Tibial nerve (tissue), 4 donors: ENCODE measurements around the gene SLC12A9. TPM values are rescaled to one million over a fixed set of nuclear protein-coding genes. Genes with fewer than 3 reads are reported as not detected.
A peak's percentile ranks its signal among the peaks of the same experiment; 100 is the strongest.

Experiments
- DNase-seq, 2 donors: peaks; one replicate each; pipeline ENCODE4 v3.0.0-alpha.2; 2019; ENCODE audit warnings: low spot score in 2 of 2
- H3K27ac ChIP-seq, 4 donors: fragments of 200-600 bp; sonication (generic) in 3 of 4; one replicate each; pipeline ENCODE4 v1.5.1; 2017 to 2019; ENCODE audit warnings: mild to moderate bottlenecking in 1 of 4
- H3K27me3 ChIP-seq, 2 donors: fragments of 200-600 bp; sonication (generic) in 1 of 2; one replicate each; pipeline versions ENCODE4 v1.5.1 to v1.6.0; 2017 to 2019
- H3K36me3 ChIP-seq, 3 donors: fragments of 200-600 bp; sonication (generic); one replicate each; pipeline ENCODE4 v1.5.1; 2018 to 2019
- H3K4me1 ChIP-seq, 4 donors: fragments of 200-600 bp; sonication (generic) in 3 of 4; one replicate each; pipeline ENCODE4 v1.5.1; 2017 to 2019
- H3K4me3 ChIP-seq, 4 donors: fragments of 200-600 bp; sonication (generic) in 3 of 4; one replicate each; pipeline ENCODE4 v1.5.1; 2017 to 2019; ENCODE audit warnings: mild to moderate bottlenecking in 1 of 4, moderate library complexity in 1 of 4
- H3K9me3 ChIP-seq, 4 donors: fragments of 200-600 bp; sonication (generic) in 3 of 4; one replicate each; pipeline ENCODE4 v1.5.1; 2017 to 2019
- EP300 ChIP-seq, 2 donors: sonication (generic); formaldehyde crosslinking; IDR thresholded peaks; one replicate each; pipeline ENCODE4 v1.6.1; 2017; ENCODE audit warnings: antibody characterized with exemption in 2 of 2, mild to moderate bottlenecking in 1 of 2
- POLR2A ChIP-seq, 2 donors: fragments of 450-650 bp; IDR thresholded peaks; one replicate each; pipeline ENCODE4 v1.6.1; 2017; ENCODE audit warnings: antibody characterized with exemption in 2 of 2, mild to moderate bottlenecking in 2 of 2, moderate library complexity in 2 of 2
- WGBS, 2 donors: methylation state at CpG; one replicate each; pipeline ENCODE4 v1.1.5; 2018; 5-methylcytosine and 5-hydroxymethylcytosine counted together
- total RNA-seq, 4 donors: library from RNA; depleted of rRNA; stranded (reverse); fragments of >200 nt; gene quantifications; one replicate each; pipeline ENCODE4 v1.1.0, GENCODE V29; 2016
- TF ChIP-seq, protein P1 (sequence below), 5 experiments: fragments of 200-600 bp in 3 of 5; fragments of 450-650 bp in 2 of 5; sonication (generic) in 3 of 5; IDR thresholded peaks; one replicate each; pipeline ENCODE4 v1.5.1; 2016 to 2019; ENCODE audit warnings: antibody characterized with exemption in 5 of 5, mild to moderate bottlenecking in 3 of 5, moderate library complexity in 2 of 5

Gene SLC12A9
- total RNA-seq, 4 donors from 2014 or later = 11.8 to 36.8 (median 32.1) TPM

DNA sequence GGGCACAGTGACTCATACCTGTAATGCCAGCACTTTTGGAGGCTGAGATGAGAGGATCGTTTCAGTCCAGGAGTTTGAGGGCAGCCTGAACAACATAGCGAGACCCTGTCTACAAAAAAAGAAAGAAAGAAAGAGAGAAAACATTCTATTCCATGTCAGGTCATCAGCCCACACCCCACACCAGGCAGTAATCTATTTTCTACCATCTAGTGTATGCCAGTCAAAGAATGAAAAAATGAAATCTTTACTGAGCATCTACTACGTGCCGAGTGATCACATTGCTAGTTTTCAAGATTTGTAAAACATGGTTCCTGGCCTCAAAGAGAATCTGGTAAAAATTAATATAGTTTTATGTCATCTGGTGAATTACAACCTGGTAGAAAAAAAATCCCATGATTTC is 22.1 kb upstream of the SLC12A9 start:
- Histone ChIP-seq H3K27ac (no peak overlapping the region), H3K36me3 (no peaks in the 10 kb centered on the region), H3K4me1 (peaks cover 0 to 23% (median 6%) of the 10 kb centered on the region in 4 donors), H3K4me3 (no peak overlapping the region), H3K27me3 (peaks cover 0 to 11% of the 10 kb centered on the region in 2 donors), H3K9me3 (no peaks in the 10 kb centered on the region)
- 71% methylated on average over 4 of the region's 4 CpGs for WGBS, 2 donors
- DNase-seq = no peak
- TF ChIP-seq POLR2A (IDR thresholded peaks at IDR 0.05) = no peak
- TF ChIP-seq EP300 (IDR thresholded peaks at IDR 0.05) = no peak
- TF ChIP-seq, protein P1, sequence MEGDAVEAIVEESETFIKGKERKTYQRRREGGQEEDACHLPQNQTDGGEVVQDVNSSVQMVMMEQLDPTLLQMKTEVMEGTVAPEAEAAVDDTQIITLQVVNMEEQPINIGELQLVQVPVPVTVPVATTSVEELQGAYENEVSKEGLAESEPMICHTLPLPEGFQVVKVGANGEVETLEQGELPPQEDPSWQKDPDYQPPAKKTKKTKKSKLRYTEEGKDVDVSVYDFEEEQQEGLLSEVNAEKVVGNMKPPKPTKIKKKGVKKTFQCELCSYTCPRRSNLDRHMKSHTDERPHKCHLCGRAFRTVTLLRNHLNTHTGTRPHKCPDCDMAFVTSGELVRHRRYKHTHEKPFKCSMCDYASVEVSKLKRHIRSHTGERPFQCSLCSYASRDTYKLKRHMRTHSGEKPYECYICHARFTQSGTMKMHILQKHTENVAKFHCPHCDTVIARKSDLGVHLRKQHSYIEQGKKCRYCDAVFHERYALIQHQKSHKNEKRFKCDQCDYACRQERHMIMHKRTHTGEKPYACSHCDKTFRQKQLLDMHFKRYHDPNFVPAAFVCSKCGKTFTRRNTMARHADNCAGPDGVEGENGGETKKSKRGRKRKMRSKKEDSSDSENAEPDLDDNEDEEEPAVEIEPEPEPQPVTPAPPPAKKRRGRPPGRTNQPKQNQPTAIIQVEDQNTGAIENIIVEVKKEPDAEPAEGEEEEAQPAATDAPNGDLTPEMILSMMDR (IDR thresholded peaks at IDR 0.05) = no peak

GRCh38 chr7:100832281-100832633 is 20.3 kb upstream of the SLC12A9 start:
- TF ChIP-seq POLR2A (IDR thresholded peaks at IDR 0.05) (no peak), EP300 (IDR thresholded peaks at IDR 0.05) (no peak)
- TF ChIP-seq, protein P1 (IDR thresholded peaks at IDR 0.05) = no peak
- Histone ChIP-seq H3K27ac (no peak overlapping the region), H3K4me1 (peaks cover 0 to 22% (median 8%) of the 10 kb centered on the region in 4 donors), H3K36me3 (no peaks in the 10 kb centered on the region), H3K9me3 (no peaks in the 10 kb centered on the region), H3K27me3 (peaks cover 0 to 7% of the 10 kb centered on the region in 2 donors), H3K4me3 (no peak overlapping the region)
- DNase-seq = no peak
- 89 to 92% methylated on average over 5 of the region's 5 CpGs for WGBS, 2 donors

DNA sequence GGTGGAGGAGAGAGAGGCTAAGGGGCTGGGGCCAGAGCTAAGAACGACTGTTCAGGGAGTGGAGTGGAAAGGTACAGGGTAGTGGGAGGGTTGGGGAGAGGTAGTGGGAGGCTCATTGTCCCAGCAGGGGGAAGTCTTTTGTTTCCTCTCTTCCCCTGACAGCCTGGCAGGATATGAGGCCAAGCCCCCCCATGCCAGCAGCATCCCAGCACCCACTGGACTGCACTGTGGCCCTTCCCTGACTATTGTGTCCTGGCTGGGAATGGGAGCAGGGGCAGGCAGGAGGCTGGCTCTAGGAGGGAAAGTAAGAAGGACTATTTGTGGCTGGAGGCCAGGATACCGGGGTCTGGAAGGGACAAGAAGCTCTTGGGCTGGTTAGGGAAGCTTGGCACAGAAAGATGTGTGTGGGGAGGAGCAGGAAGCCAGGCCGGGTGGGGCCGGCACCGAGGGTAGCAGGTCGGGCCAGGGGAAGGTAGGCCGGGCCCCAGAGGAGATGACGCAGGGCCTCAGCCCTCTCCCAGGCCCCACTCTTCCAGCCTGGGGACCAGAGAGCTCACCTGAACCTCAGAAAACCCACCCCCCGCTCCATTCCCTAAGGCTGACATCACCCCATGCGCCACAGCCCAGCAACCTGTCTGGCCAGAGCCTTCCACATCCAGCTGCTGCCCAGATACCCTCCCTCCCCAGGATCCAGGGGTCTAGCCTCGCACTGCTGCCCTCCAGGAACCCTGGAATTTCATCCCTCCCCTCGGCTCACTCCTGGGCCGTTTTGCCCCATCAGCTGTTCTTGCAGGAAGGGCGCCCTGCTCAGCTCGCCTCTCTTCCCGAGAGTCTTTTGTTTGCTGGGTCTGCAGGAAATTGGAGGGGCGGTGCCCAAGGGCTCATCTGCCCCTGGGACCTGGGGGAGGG is 16.4 kb upstream of the SLC12A9 start:
- Histone ChIP-seq H3K9me3 (no peaks in the 10 kb centered on the region), H3K4me3 (no peak overlapping the region), H3K36me3 (no peaks in the 10 kb centered on the region), H3K27me3 (no peaks in the 10 kb centered on the region), H3K4me1 (peaks cover 0 to 17% (median 2%) of the 10 kb centered on the region in 4 donors), H3K27ac (peak overlapping the region in 3 of 4 donors; percentile 65 to 85 (median 72))
- WGBS, 2 donors = 28 to 32% methylated on average over 17 of the region's 17 CpGs
- DNase-seq = no peak
- TF ChIP-seq, protein P1 (IDR thresholded peaks at IDR 0.05) = no peak
- TF ChIP-seq EP300 (IDR thresholded peaks at IDR 0.05) = no peak
- no peak for TF ChIP-seq POLR2A (IDR thresholded peaks at IDR 0.05)

DNA sequence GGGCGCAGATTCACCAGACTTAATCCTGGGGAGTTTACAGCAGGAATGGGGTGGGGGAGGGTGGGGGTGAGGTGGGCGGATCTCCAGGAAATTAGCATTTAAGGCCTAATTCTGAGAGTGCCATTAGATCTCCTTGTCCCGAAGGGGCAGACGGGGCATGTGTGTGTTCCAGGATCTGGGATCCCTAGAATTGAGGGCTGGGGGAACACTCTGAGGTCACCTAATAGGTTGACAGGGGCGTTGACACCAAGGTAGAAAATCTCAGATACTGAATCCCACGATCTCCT is 15.8 kb upstream of the SLC12A9 start:
- no peaks in the 10 kb centered on the region for H3K27me3 ChIP-seq
- H3K27ac ChIP-seq = peak overlapping the region; percentile 55 to 85 (median 68)
- WGBS, 2 donors = 19 to 25% methylated on average over 5 to 6 of the region's 6 CpGs
- peak overlapping the region in 3 of 4 donors; percentile 30 to 51 (median 42) for H3K4me3 ChIP-seq
- H3K4me1 ChIP-seq = peaks cover 0 to 17% (median 2%) of the 10 kb centered on the region in 4 donors
- no peaks in the 10 kb centered on the region for H3K9me3 ChIP-seq
- no peak for DNase-seq
- TF ChIP-seq EP300 (IDR thresholded peaks at IDR 0.05) = no peak
- TF ChIP-seq, protein P1 (IDR thresholded peaks at IDR 0.05) = no peak
- TF ChIP-seq POLR2A (IDR thresholded peaks at IDR 0.05) = no peak
- no peaks in the 10 kb centered on the region for H3K36me3 ChIP-seq

DNA sequence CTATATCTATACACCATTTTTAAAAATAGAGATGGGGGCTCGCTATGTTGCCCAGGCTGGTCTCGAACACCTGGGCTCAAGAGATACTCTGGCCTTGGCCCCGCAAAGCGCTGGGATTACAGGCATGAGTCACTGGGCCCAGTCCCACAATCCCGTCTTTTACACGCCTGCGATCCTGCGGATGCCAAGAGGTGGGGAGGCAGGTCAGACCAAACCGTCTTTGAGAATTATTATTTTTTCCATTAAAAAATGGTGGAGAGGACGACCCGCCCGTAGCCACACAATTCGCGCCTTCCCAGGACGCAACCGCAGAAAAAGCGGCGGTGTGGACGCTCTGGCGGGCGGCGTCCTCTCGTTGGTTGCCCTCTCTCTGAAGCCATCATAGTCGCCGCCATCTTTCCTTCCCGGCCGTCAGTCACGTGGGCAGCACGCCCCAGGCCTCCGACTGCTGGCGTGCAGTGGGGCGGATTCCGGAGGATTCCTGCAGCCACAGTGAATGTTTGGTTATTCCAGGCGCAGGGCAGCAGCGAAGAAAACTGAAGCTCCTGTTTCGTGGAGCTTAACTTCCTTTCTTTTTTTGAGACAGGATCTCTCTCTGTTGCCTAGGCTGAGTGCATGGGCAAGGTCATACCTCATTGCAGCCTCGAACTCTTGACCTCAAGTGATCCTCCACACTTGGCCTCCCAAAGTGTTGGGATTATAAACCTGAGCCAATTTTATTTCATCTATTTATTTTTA is 15.2 kb upstream of the SLC12A9 start:
- WGBS, 2 donors = 2% methylated on average over 37 of the region's 37 CpGs
- peak; percentile 78 to 80 for DNase-seq
- Histone ChIP-seq H3K4me1 (peaks cover 0 to 17% (median 2%) of the 10 kb centered on the region in 4 donors), H3K27me3 (no peaks in the 10 kb centered on the region), H3K9me3 (no peaks in the 10 kb centered on the region), H3K4me3 (peak overlapping the region in 3 of 4 donors; percentile 30 to 51 (median 42)), H3K36me3 (no peaks in the 10 kb centered on the region), H3K27ac (peak overlapping the region; percentile 55 to 85 (median 68))
- TF ChIP-seq, protein P1 (IDR thresholded peaks at IDR 0.05) = peak in 1 of 5 experiments; percentile 34
- TF ChIP-seq POLR2A (IDR thresholded peaks at IDR 0.05) (peak in 1 of 2 donors; percentile 54), EP300 (IDR thresholded peaks at IDR 0.05) (peak; percentile 52 to 88)
